ENCODE results near the gene TMEM59L. TPM values are rescaled to one million over a fixed set of nuclear protein-coding genes. Genes with fewer than 3 reads are reported as not detected.

TMEM59L gene
- total and polyA plus RNA-seq, 5 donors from 2014 or later = not detected

GRCh38 chr19:18603958-18604819 is 8.5 kb upstream of the TMEM59L start:
- peaks cover 59% of the 10 kb centered on the region for H3K27me3 Mint-ChIP-seq
- no peaks in the 10 kb centered on the region for H3K9me3 ChIP-seq (ENCODE audit: control insufficient read depth in 2 of 2, low read length in 2 of 2)
- no peak overlapping the region for H3K4me3 Mint-ChIP-seq
- ATAC-seq (ENCODE audit: low read depth in 2 of 2) (no peak), DNase-seq (no peak)
- H3K9me3 Mint-ChIP-seq = peaks cover 0 to 2% (median 0%) of the 10 kb centered on the region in 7 donors
- no peaks in the 10 kb centered on the region for H3K36me3 ChIP-seq (ENCODE audit: control insufficient read depth, insufficient read depth, low read length)
- peaks cover 4% of the 10 kb centered on the region for H3K36me3 Mint-ChIP-seq
- H3K4me1 ChIP-seq (ENCODE audit: control insufficient read depth, insufficient read depth, low read length, poor library complexity, severe bottlenecking) = peaks cover 6% of the 10 kb centered on the region
- H3K27ac Mint-ChIP-seq = no peak overlapping the region
- peaks cover 19% of the 10 kb centered on the region for H3K27me3 ChIP-seq (ENCODE audit: control insufficient read depth, insufficient read depth, low read length)
- peaks cover 0 to 17% (median 7%) of the 10 kb centered on the region in 4 donors for H3K4me1 Mint-ChIP-seq
- no peak overlapping the region for H3K4me3 ChIP-seq (ENCODE audit: low read depth, low read length)
- H3K27ac ChIP-seq (ENCODE audit: insufficient read depth, low read length, poor library complexity, severe bottlenecking) = no peak overlapping the region

GRCh38 chr19:18604820-18605159 is 7.9 kb upstream of the TMEM59L start:
- Histone ChIP-seq H3K27me3 (ENCODE audit: control insufficient read depth, insufficient read depth, low read length) (peaks cover 24% of the 10 kb centered on the region), H3K27ac (ENCODE audit: insufficient read depth, low read length, poor library complexity, severe bottlenecking) (no peak overlapping the region), H3K9me3 (ENCODE audit: control insufficient read depth in 2 of 2, low read length in 2 of 2) (no peaks in the 10 kb centered on the region), H3K36me3 (ENCODE audit: control insufficient read depth, insufficient read depth, low read length) (no peaks in the 10 kb centered on the region), H3K4me3 (ENCODE audit: low read depth, low read length) (no peak overlapping the region), H3K4me1 (ENCODE audit: control insufficient read depth, insufficient read depth, low read length, poor library complexity, severe bottlenecking) (peaks cover 6% of the 10 kb centered on the region)
- Mint-ChIP-seq H3K36me3 (peaks cover 6% of the 10 kb centered on the region), H3K4me3 (no peak overlapping the region), H3K9me3 (peaks cover 0 to 2% (median 0%) of the 10 kb centered on the region in 7 donors), H3K27ac (no peak overlapping the region), H3K27me3 (peaks cover 60% of the 10 kb centered on the region), H3K4me1 (peaks cover 0 to 17% (median 7%) of the 10 kb centered on the region in 4 donors)
- ATAC-seq (ENCODE audit: low read depth in 2 of 2) (no peak), DNase-seq (no peak)

GRCh38 chr19:18605196-18605545 is 7.5 kb upstream of the TMEM59L start:
- Mint-ChIP-seq H3K4me3 (peak overlapping the region in 2 of 4 donors; percentile 52 to 55), H3K4me1 (peaks cover 0 to 17% (median 7%) of the 10 kb centered on the region in 4 donors), H3K36me3 (peaks cover 6% of the 10 kb centered on the region), H3K27me3 (peaks cover 60% of the 10 kb centered on the region), H3K9me3 (peaks cover 0 to 2% (median 0%) of the 10 kb centered on the region in 7 donors), H3K27ac (no peak overlapping the region)
- Histone ChIP-seq H3K9me3 (ENCODE audit: control insufficient read depth in 2 of 2, low read length in 2 of 2) (no peaks in the 10 kb centered on the region), H3K27ac (ENCODE audit: insufficient read depth, low read length, poor library complexity, severe bottlenecking) (no peak overlapping the region), H3K4me3 (ENCODE audit: low read depth, low read length) (no peak overlapping the region), H3K4me1 (ENCODE audit: control insufficient read depth, insufficient read depth, low read length, poor library complexity, severe bottlenecking) (peaks cover 6% of the 10 kb centered on the region), H3K27me3 (ENCODE audit: control insufficient read depth, insufficient read depth, low read length) (peaks cover 26% of the 10 kb centered on the region), H3K36me3 (ENCODE audit: control insufficient read depth, insufficient read depth, low read length) (no peaks in the 10 kb centered on the region)
- ATAC-seq (ENCODE audit: low read depth in 2 of 2) = no peak
- DNase-seq = no peak

- peaks cover 57% of the 10 kb centered on the region for H3K27me3 Mint-ChIP-seq
- peaks cover 0 to 17% (median 7%) of the 10 kb centered on the region in 4 donors for H3K4me1 Mint-ChIP-seq
- Histone ChIP-seq H3K4me3 (ENCODE audit: low read depth, low read length) (no peak overlapping the region), H3K9me3 (ENCODE audit: control insufficient read depth in 2 of 2, low read length in 2 of 2) (no peaks in the 10 kb centered on the region), H3K36me3 (ENCODE audit: control insufficient read depth, insufficient read depth, low read length) (no peaks in the 10 kb centered on the region), H3K27me3 (ENCODE audit: control insufficient read depth, insufficient read depth, low read length) (peaks cover 28% of the 10 kb centered on the region), H3K4me1 (ENCODE audit: control insufficient read depth, insufficient read depth, low read length, poor library complexity, severe bottlenecking) (peaks cover 9% of the 10 kb centered on the region), H3K27ac (ENCODE audit: insufficient read depth, low read length, poor library complexity, severe bottlenecking) (no peak overlapping the region)
- ATAC-seq (ENCODE audit: low read depth in 2 of 2) (no peak), DNase-seq (no peak)
- H3K9me3 Mint-ChIP-seq = peaks cover 0 to 2% (median 0%) of the 10 kb centered on the region in 7 donors
- H3K36me3 Mint-ChIP-seq = peaks cover 6% of the 10 kb centered on the region
- H3K27ac Mint-ChIP-seq = peak overlapping the region in 1 of 3 donors; percentile 38
- peak overlapping the region in 2 of 4 donors; percentile 52 to 55 for H3K4me3 Mint-ChIP-seq
Observed at GRCh38 chr19:18605546-18606280, 7.0 kb upstream of the TMEM59L start.

DNA sequence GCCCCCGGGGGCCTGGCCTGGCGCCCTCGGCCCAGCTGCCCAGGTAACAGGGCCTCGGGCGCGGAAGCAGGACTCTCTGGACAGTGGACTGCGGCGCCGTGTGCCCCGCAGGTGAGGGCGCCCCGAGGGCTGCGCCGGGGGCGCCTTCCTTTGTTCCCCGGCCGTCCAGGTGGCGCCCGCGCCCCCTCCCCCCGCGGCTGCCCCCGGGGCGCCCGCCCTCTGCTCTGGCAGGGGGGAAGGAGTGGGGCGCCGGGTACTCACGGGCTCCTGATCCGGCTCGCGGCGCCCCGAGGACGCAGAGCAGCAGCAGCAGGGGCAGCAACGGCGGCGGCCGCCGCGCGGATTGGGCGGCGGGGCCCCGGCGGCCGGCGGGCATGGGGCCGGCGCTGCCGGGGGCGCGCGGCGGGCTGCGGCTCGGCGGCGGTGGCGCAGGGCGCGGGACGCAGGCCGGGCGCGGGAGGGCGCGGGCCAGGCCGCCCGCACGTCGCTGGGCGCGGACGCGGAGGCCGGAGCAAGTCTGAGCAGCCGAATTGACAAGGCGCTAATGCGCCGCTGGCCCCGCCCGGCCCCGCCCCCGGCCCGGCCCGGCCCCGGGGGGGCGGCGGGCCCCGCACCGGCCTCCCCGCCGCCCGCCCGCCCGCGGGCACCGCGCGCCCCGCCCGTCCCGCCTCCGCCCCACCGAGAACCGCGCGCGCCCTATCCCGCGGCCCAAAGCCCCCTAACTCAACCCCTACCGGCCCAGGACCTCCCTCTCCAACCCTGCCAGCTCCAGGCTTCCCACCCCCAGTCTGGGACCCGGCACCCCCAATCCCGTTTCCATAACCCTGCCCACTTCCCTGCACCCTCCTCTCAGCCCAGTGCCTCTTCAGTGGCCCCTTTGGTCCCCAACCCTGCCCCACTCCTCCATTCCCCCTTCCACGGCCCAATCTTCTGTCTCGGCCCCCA is 6.1 kb upstream of the TMEM59L start, which contains the start of gene CRLF1:
Gene CRLF1, minus strand, starts transcription at position 519 of the 945 bp plus-strand sequence. Its CDS starts 143 bp downstream, at position 376.
- no peak within 1 kb of the TSS for H3K27ac Mint-ChIP-seq
- peak within 1 kb of the TSS in 1 of 4 donors; percentile 16 for H3K4me3 Mint-ChIP-seq
- H3K27me3 Mint-ChIP-seq = peaks cover 57% of the 10 kb centered on the region
- DNase-seq (no peak), ATAC-seq (ENCODE audit: low read depth in 2 of 2) (no peak)
- H3K36me3 Mint-ChIP-seq = peaks cover 6% of the 10 kb centered on the region
- H3K4me1 ChIP-seq (ENCODE audit: control insufficient read depth, insufficient read depth, low read length, poor library complexity, severe bottlenecking) = peaks cover 16% of the 10 kb centered on the region
- peaks cover 28% of the 10 kb centered on the region for H3K27me3 ChIP-seq (ENCODE audit: control insufficient read depth, insufficient read depth, low read length)
- H3K9me3 Mint-ChIP-seq = peaks cover 0 to 2% (median 0%) of the 10 kb centered on the region in 7 donors
- H3K4me1 Mint-ChIP-seq = peaks cover 0 to 17% (median 11%) of the 10 kb centered on the region in 4 donors
- no peaks in the 10 kb centered on the region for H3K9me3 ChIP-seq (ENCODE audit: control insufficient read depth in 2 of 2, low read length in 2 of 2)
- H3K27ac ChIP-seq (ENCODE audit: insufficient read depth, low read length, poor library complexity, severe bottlenecking) = no peak within 1 kb of the TSS
- H3K4me3 ChIP-seq (ENCODE audit: low read depth, low read length) = no peak within 1 kb of the TSS
- no peaks in the 10 kb centered on the region for H3K36me3 ChIP-seq (ENCODE audit: control insufficient read depth, insufficient read depth, low read length)

DNA sequence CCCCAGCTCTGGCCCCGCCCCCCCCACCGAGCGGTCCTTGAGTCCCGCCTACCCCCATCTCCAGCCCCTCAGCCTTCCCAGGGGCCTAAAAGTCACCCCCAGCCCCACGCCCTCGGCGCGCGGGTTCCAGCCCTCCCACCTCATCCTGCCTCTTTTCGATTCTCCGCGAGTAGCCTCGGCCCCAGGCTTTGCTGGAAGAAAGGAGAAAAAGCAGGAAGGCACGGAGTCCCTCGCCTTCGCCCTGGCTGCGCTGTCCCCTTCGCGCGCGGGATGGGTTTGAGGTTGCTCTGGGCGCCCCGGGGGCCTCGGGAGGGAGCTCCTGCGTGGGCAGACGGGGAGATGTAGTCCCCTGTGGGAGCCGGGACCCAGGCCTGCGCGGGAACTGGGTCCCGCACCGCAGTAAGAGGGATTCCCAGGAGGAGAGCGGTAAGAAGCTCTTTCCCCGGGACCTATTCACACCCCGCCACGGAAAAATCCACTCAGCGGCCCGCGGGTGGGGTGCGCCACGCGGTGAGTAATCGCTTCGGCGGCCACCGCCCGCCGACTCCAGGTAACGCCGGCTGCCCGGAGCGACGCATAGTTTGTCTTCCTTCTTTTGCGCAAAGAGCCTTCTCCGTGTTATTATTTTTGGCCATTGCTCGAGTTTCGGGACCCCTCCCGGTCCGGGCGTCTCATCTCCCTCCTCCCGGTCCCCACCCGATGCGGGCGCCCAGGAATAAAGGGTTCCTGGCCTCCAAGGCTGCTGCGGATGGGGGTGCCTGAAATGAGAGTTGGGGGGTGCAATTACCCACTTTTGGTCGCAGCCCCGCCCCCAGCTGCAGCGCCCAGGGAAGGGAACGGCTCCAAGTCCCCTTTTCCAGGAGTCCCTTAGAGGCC is 5.2 kb upstream of the TMEM59L start:
- H3K27ac Mint-ChIP-seq = no peak overlapping the region
- peaks cover 0 to 2% (median 0%) of the 10 kb centered on the region in 7 donors for H3K9me3 Mint-ChIP-seq
- H3K4me3 Mint-ChIP-seq = peak overlapping the region in 1 of 4 donors; percentile 16
- ATAC-seq (ENCODE audit: low read depth in 2 of 2) (no peak), DNase-seq (no peak)
- H3K27ac ChIP-seq (ENCODE audit: insufficient read depth, low read length, poor library complexity, severe bottlenecking) = no peak overlapping the region
- no peaks in the 10 kb centered on the region for H3K36me3 ChIP-seq (ENCODE audit: control insufficient read depth, insufficient read depth, low read length)
- H3K4me3 ChIP-seq (ENCODE audit: low read depth, low read length) = no peak overlapping the region
- peaks cover 6% of the 10 kb centered on the region for H3K36me3 Mint-ChIP-seq
- H3K4me1 ChIP-seq (ENCODE audit: control insufficient read depth, insufficient read depth, low read length, poor library complexity, severe bottlenecking) = peaks cover 25% of the 10 kb centered on the region
- H3K27me3 Mint-ChIP-seq = peaks cover 63% of the 10 kb centered on the region
- H3K9me3 ChIP-seq (ENCODE audit: control insufficient read depth in 2 of 2, low read length in 2 of 2) = no peaks in the 10 kb centered on the region
- peaks cover 0 to 25% (median 12%) of the 10 kb centered on the region in 4 donors for H3K4me1 Mint-ChIP-seq
- peaks cover 28% of the 10 kb centered on the region for H3K27me3 ChIP-seq (ENCODE audit: control insufficient read depth, insufficient read depth, low read length)

Measured in CD4-positive, CD25-positive, alpha-beta regulatory T cell (primary cell).